Fibroblast of lung (primary cell): ENCODE data around the gene EIF2B5.

ENCODE experiments used
- EZH2 ChIP-seq: IDR thresholded peaks from 2 replicates; pipeline ENCODE4 v1.5.1; 2012; ENCODE audit warnings: low read length, control low read depth, mild to moderate bottlenecking; ENCODE audit errors: missing control alignments
- TF ChIP-seq, protein P1 (sequence below), 2 donors: IDR thresholded peaks in 1 of 2; conservative IDR thresholded peaks in 1 of 2; 1 replicate in 1 of 2; 2 replicates in 1 of 2; pipeline ENCODE4 v1.5.1; 2011 to 2012; ENCODE audit warnings: low read length in 2 of 2, control low read depth in 1 of 2, inconsistent platforms in 1 of 2, low read depth in 1 of 2, mild to moderate bottlenecking in 1 of 2

DNA sequence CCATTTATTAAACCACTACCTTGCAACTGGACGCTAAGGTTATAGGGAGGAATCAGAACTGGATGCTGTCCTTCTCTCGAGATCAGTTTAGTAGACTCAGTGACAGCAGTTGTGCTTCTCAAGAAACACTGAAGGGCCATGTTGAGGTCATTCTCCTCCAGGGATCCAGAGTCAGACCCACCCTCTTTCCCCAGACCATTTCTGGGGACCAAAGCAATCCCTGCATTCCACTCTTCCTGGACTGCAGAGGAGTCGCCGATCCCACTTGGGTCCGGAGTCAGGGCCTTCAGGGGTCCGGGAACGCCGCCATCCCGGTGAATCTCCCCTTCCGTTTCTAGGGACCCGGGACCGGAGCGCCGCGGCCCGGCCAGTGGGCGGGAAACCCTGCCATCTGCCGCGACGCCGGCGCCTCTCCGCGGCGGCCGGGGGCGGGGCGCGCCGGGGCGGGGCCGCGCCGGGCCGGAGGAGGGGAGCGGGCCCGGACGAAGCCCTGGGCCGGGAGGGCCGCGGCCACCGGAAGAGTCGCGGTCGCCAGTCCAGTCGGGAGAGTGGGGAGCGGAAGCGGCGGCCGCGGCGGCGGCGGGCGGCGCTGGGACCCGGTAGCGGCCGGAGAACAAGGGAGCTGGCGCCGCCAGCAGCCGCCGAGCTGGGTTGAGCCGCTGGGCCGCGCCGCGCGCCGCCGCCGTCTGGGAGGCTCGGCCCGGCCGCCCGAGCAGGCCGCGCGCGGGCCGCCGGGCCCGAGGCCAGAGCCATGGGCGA is 19.9 kb downstream of the EIF2B5 start, which contains the start of gene DVL3:
- TF ChIP-seq, protein P1, sequence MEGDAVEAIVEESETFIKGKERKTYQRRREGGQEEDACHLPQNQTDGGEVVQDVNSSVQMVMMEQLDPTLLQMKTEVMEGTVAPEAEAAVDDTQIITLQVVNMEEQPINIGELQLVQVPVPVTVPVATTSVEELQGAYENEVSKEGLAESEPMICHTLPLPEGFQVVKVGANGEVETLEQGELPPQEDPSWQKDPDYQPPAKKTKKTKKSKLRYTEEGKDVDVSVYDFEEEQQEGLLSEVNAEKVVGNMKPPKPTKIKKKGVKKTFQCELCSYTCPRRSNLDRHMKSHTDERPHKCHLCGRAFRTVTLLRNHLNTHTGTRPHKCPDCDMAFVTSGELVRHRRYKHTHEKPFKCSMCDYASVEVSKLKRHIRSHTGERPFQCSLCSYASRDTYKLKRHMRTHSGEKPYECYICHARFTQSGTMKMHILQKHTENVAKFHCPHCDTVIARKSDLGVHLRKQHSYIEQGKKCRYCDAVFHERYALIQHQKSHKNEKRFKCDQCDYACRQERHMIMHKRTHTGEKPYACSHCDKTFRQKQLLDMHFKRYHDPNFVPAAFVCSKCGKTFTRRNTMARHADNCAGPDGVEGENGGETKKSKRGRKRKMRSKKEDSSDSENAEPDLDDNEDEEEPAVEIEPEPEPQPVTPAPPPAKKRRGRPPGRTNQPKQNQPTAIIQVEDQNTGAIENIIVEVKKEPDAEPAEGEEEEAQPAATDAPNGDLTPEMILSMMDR (conservative IDR thresholded peaks at IDR 0.05 in 1 of 2, IDR thresholded peaks at IDR 0.05 in 1 of 2; ENCODE audit: low read depth in 1 of 2, low read length in 2 of 2) = no peak
- no peak for TF ChIP-seq EZH2
